Body of pancreas (tissue), 4 donors: ENCODE results near the gene MYO16.

ENCODE experiments used
- CTCF ChIP-seq, 7 experiments: fragments of 450-650 bp in 4 of 7; fragments of 200-600 bp in 3 of 7; sonication (generic) in 3 of 7; IDR thresholded peaks; one replicate each; pipeline ENCODE4 v1.5.1; 2016 to 2019; ENCODE audit warnings: antibody characterized with exemption in 7 of 7
- POLR2A ChIP-seq, 3 donors: fragments of 450-650 bp; IDR thresholded peaks; one replicate each; pipeline ENCODE4 v1.6.1; 2016; ENCODE audit warnings: antibody characterized with exemption in 3 of 3, mild to moderate bottlenecking in 2 of 3

GRCh38 chr13:108925070-108925469 lies 295.7 kb downstream of the MYO16 start:
- no peak for TF ChIP-seq CTCF (IDR thresholded peaks at IDR 0.05)
- TF ChIP-seq POLR2A (IDR thresholded peaks at IDR 0.05): no peak
